Thyroid gland (tissue), 4 donors: Measurements from ENCODE around the gene CSTPP1.

Experiments used
- CTCF ChIP-seq, 6 experiments: fragments of 200-600 bp in 3 of 6; fragments of 450-650 bp in 3 of 6; sonication (generic) in 3 of 6; IDR thresholded peaks; one replicate each; pipeline ENCODE4 v1.5.1; 2016 to 2019; ENCODE audit warnings: antibody characterized with exemption in 6 of 6, mild to moderate bottlenecking in 2 of 6, inconsistent platforms in 1 of 6, moderate library complexity in 1 of 6
- POLR2A ChIP-seq, 2 donors: fragments of 450-650 bp; IDR thresholded peaks; one replicate each; pipeline ENCODE4 v1.6.1; 2017; ENCODE audit warnings: antibody characterized with exemption in 2 of 2, mild to moderate bottlenecking in 2 of 2, moderate library complexity in 1 of 2

DNA sequence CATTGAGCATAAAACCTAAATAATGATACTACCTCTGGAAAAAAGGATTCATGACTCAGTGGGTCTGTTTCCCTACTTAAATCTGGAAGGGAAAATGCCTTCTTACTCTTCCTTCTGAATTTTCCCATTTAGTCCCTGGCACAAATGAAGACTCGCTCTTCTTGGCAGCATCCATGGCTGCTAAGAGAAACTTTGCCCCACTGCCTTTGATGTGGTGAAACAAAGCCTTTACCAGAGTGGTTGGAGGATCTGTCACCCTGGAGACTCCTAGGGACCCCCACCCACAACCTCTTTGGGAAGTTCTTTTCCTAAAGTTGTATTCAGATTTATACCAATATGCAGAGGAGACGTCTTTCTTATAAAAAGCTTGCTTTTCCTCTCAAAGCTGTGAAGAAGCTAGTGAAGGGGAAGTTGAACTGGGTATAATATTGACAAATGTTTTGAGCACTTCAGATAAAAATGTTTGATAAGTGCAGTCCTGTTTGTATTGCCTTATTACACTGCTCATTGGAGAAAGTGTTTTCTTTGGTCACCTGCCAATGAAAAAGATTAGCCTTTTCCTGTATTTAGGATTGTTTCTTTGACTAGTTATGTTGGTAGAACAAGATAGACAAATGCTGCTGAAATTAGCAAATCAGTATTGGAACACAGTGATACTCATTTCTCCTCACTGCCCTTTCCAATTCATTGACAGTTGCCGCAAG, 162.8 kb downstream of the CSTPP1 start:
- TF ChIP-seq POLR2A (IDR thresholded peaks at IDR 0.05) (no peak), CTCF (IDR thresholded peaks at IDR 0.05) (no peak)
